Measurements from ENCODE around the gene BBS1. TPM values are rescaled to one million over a fixed set of nuclear protein-coding genes. Genes with fewer than 3 reads are reported as not detected.

The BBS1 gene
- total and polyA plus RNA-seq, 4 donors = 39.8 to 77.1 (median 55.6) TPM

DNA sequence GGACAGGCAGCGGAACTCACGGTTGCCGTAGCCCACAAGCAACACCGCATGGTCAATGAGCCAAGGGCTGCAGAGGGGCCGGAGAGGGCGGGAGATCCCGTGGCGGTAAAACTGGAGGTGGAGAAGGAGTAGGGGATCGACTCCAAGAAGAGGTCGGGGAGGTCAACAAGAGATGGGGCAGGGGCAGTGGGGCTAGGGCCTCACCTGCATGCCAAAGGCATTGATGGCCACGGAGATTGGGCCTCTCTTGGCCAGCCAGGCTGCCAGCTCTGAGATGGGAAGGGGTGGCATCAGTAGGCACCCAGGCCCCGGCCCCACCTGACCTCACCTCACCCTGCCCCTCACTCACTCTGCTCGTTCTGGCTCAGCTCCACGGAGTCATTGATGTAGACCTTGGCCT is 54.1 kb downstream of the BBS1 start:
- Histone ChIP-seq H3K9me3 (ENCODE audit: control insufficient read depth, insufficient read depth, low read length) (no peaks in the 10 kb centered on the region), H3K36me3 (ENCODE audit: control insufficient read depth, insufficient read depth, low read length) (peaks cover 59% of the 10 kb centered on the region), H3K4me1 (ENCODE audit: control insufficient read depth, insufficient read depth, low read length) (peaks cover 14% of the 10 kb centered on the region), H3K27me3 (ENCODE audit: control insufficient read depth, insufficient read depth, low read length) (no peaks in the 10 kb centered on the region), H3K27ac (ENCODE audit: low read depth, low read length) (no peak overlapping the region), H3K4me3 (ENCODE audit: low read depth, low read length) (no peak overlapping the region)
- DNase-seq (ENCODE audit: low read depth in 4 of 6, low spot score in 6 of 6) = no peak
- WGBS (ENCODE audit: insufficient coverage) = 88% methylated on average over 13 of the region's 14 CpGs

DNA sequence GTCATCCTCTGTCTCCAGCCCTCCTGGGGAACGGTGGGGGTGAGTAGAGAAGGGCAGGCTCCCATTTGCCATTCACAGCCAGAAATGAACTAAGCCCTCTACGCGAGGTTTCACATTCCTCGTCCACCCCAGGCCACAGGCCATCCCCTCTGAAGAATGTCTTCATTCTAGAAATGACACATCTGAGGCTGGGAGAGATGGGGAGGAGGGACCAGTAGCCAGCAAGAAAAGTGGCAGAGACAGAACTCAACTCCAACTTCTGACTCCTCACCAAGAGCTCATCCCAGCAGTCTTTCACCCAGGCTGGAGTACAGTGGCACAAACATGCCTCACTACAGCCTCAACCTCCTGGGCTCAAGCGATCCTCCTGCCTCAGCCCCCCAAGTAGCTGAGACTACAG is 54.5 kb downstream of the BBS1 start:
- WGBS (ENCODE audit: insufficient coverage) = 93% methylated on average over 2 of the region's 5 CpGs
- H3K4me1 ChIP-seq (ENCODE audit: control insufficient read depth, insufficient read depth, low read length) = peaks cover 14% of the 10 kb centered on the region
- no peaks in the 10 kb centered on the region for H3K27me3 ChIP-seq (ENCODE audit: control insufficient read depth, insufficient read depth, low read length)
- peaks cover 59% of the 10 kb centered on the region for H3K36me3 ChIP-seq (ENCODE audit: control insufficient read depth, insufficient read depth, low read length)
- no peaks in the 10 kb centered on the region for H3K9me3 ChIP-seq (ENCODE audit: control insufficient read depth, insufficient read depth, low read length)
- H3K27ac ChIP-seq (ENCODE audit: low read depth, low read length) = no peak overlapping the region
- DNase-seq (ENCODE audit: low read depth in 4 of 6, low spot score in 6 of 6) = no peak
- H3K4me3 ChIP-seq (ENCODE audit: low read depth, low read length) = no peak overlapping the region

DNA sequence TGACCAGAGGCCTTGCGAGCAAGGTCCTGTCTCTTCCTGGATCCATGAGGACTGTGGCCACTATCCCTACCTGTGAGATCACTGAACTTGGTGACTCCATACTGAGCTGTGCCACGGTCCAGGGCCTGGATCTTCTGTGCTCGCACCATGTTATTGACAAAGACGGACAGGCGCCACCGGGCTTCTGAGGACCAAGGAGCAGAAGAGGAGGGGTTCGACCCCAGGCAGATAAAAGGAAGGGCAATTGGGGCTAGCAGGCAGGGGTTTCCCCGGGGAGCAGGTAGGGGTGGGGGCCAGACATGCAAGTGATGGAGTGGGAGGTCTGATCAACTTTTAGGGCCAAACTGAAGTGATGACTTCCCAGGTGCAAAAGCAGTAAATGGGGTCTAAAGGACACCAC is 55.8 kb downstream of the BBS1 start:
- 99% methylated on average over 7 of the region's 8 CpGs for WGBS (ENCODE audit: insufficient coverage)
- no peak for DNase-seq (ENCODE audit: low read depth in 4 of 6, low spot score in 6 of 6)
- Histone ChIP-seq H3K4me1 (ENCODE audit: control insufficient read depth, insufficient read depth, low read length) (peaks cover 14% of the 10 kb centered on the region), H3K27ac (ENCODE audit: low read depth, low read length) (no peak overlapping the region), H3K4me3 (ENCODE audit: low read depth, low read length) (no peak overlapping the region), H3K27me3 (ENCODE audit: control insufficient read depth, insufficient read depth, low read length) (no peaks in the 10 kb centered on the region), H3K36me3 (ENCODE audit: control insufficient read depth, insufficient read depth, low read length) (peaks cover 53% of the 10 kb centered on the region), H3K9me3 (ENCODE audit: control insufficient read depth, insufficient read depth, low read length) (no peaks in the 10 kb centered on the region)

DNA sequence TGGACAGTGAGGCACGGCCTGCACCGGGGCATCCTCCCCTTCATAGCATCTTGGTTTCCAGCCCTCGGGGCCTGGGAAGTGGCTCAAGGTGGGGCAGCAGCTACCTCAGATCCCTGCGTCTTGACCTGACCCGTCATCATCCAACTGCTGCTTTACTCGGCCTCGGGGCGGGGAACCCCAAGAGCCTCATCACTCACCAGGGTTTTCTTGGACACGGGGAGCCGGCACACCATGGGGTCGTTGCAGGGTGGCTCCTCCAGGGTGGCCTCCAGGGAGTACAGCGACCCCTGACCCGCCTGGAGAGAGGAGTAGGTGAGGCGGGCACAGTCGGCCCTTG is 57.3 kb downstream of the BBS1 start:
- 48% methylated on average over 13 of the region's 15 CpGs for WGBS (ENCODE audit: insufficient coverage)
- Histone ChIP-seq H3K36me3 (ENCODE audit: control insufficient read depth, insufficient read depth, low read length) (peaks cover 41% of the 10 kb centered on the region), H3K27me3 (ENCODE audit: control insufficient read depth, insufficient read depth, low read length) (no peaks in the 10 kb centered on the region), H3K9me3 (ENCODE audit: control insufficient read depth, insufficient read depth, low read length) (no peaks in the 10 kb centered on the region), H3K4me1 (ENCODE audit: control insufficient read depth, insufficient read depth, low read length) (peaks cover 14% of the 10 kb centered on the region), H3K27ac (ENCODE audit: low read depth, low read length) (no peak overlapping the region), H3K4me3 (ENCODE audit: low read depth, low read length) (peak overlapping the region; percentile 39)
- DNase-seq (ENCODE audit: low read depth in 4 of 6, low spot score in 6 of 6) = no peak

DNA sequence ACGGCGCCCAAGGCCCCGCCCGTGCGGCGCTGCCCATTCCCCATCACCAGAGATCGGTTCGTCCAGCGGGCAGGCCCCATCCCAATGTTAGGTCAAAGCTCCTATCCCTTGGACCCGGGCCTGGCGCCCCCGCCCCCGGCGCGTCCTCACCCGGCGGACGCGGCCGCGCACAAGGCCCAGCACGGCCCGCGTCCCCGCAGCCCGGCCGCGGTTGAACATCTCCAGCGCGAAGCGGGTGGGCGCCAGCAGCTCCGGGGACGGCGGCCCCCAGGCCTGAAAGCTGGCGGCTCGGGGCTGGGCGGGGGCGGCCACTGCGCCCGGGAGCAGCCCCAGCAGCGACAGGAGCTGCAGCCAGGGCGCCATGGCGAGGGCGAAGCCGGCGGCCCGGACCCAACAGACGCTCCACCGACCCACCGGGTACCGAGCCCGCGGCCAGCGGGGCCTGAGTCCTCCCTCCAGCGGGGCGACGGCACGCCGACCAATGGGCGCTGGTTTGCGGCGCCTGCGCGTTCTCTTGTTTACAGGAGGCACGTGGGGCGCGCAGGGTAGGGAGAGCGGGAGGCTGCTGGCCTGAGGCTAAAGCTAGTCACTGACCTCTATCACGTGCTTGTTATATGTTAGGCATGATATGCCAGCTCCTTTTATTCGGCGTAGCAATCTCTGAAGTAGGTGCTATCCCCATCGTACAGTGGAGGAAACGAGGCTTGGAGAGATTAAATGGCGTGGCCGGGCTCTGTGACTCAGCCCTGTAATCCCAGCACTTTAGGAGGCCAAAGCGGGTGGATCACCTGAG is 57.9 kb downstream of the BBS1 start, which contains the start of gene CTSF:
Gene CTSF, minus strand, starts transcription at position 483 of the 793 bp plus-strand sequence. Its CDS starts 120 bp downstream, at position 363.
- Histone ChIP-seq H3K9me3 (ENCODE audit: control insufficient read depth, insufficient read depth, low read length) (no peaks in the 10 kb centered on the region), H3K4me3 (ENCODE audit: low read depth, low read length) (peak within 1 kb of the TSS; percentile 39), H3K36me3 (ENCODE audit: control insufficient read depth, insufficient read depth, low read length) (peaks cover 36% of the 10 kb centered on the region), H3K27me3 (ENCODE audit: control insufficient read depth, insufficient read depth, low read length) (no peaks in the 10 kb centered on the region), H3K4me1 (ENCODE audit: control insufficient read depth, insufficient read depth, low read length) (peaks cover 14% of the 10 kb centered on the region), H3K27ac (ENCODE audit: low read depth, low read length) (no peak within 1 kb of the TSS)
- 4% methylated on average over 77 of the region's 77 CpGs for WGBS (ENCODE audit: insufficient coverage)
- peak; percentile 62 to 94 (median 73) for DNase-seq (ENCODE audit: low read depth in 4 of 6, low spot score in 6 of 6)

DNA sequence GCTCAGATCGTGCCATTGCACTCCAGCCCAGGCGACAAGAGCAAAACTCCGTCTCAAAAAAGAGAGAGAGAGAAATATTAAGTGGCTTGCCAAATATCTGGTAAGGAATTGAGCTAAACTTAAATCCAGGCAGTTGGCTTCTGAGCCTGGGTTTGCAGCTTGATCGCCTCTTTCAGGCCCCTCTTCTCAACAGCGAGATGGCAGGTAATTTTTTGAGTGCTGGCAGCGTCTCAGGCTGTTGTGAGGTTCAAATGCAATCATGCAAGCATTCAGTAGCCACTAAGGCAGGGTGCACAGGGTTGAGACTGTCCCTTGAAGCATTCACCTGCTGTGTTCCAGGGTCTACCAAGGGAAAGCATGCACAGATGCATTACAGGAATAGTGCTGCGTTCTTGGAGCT is 58.6 kb downstream of the BBS1 start:
- DNase-seq (ENCODE audit: low read depth in 4 of 6, low spot score in 6 of 6) = no peak
- no peak overlapping the region for H3K27ac ChIP-seq (ENCODE audit: low read depth, low read length)
- H3K9me3 ChIP-seq (ENCODE audit: control insufficient read depth, insufficient read depth, low read length) = no peaks in the 10 kb centered on the region
- H3K27me3 ChIP-seq (ENCODE audit: control insufficient read depth, insufficient read depth, low read length) = no peaks in the 10 kb centered on the region
- H3K36me3 ChIP-seq (ENCODE audit: control insufficient read depth, insufficient read depth, low read length) = peaks cover 30% of the 10 kb centered on the region
- H3K4me3 ChIP-seq (ENCODE audit: low read depth, low read length) = no peak overlapping the region
- H3K4me1 ChIP-seq (ENCODE audit: control insufficient read depth, insufficient read depth, low read length) = peaks cover 14% of the 10 kb centered on the region
- WGBS (ENCODE audit: insufficient coverage) = 79% methylated on average over 5 of the region's 7 CpGs

DNA sequence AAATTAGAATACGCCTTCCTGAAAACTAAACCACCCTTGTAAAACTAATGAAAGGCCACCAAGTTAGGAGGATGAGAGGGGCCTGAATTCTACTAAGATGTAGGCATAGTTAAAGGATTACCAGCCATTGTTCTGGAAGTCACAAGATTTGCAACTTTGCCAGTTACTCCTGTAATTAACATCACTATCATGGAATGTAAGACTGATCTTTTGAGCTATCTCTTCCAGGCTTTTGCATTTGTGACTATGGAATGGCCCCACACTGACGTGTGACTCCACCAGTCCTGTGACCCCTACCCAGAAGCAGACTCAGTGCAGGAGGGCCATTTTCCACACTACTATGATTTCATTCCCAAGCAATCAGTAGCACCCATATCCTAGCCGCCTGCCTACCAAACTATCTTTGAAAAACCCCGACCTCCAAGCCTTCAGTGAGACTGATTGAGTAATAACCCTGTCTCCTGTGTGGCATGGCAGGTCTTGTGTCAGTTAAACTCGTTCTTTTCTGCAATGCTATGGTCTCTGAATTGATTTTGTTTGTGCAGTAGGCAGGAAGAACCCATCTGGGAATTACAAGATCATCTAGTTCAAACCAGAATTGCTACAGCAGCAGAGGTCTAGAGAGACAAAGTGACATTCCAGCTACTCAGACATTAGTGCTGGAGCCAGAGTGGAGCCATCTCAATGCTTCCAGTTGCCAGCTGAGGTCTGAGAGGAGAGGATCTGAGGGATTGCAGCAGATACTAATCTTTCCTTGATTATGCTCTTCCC is 59.8 kb downstream of the BBS1 start:
- peaks cover 21% of the 10 kb centered on the region for H3K36me3 ChIP-seq (ENCODE audit: control insufficient read depth, insufficient read depth, low read length)
- no peak overlapping the region for H3K27ac ChIP-seq (ENCODE audit: low read depth, low read length)
- no peaks in the 10 kb centered on the region for H3K27me3 ChIP-seq (ENCODE audit: control insufficient read depth, insufficient read depth, low read length)
- H3K9me3 ChIP-seq (ENCODE audit: control insufficient read depth, insufficient read depth, low read length) = no peaks in the 10 kb centered on the region
- no peak for DNase-seq (ENCODE audit: low read depth in 4 of 6, low spot score in 6 of 6)
- peaks cover 14% of the 10 kb centered on the region for H3K4me1 ChIP-seq (ENCODE audit: control insufficient read depth, insufficient read depth, low read length)
- WGBS (ENCODE audit: insufficient coverage) = 0% methylated on average over 1 of the region's 5 CpGs
- no peak overlapping the region for H3K4me3 ChIP-seq (ENCODE audit: low read depth, low read length)

DNA sequence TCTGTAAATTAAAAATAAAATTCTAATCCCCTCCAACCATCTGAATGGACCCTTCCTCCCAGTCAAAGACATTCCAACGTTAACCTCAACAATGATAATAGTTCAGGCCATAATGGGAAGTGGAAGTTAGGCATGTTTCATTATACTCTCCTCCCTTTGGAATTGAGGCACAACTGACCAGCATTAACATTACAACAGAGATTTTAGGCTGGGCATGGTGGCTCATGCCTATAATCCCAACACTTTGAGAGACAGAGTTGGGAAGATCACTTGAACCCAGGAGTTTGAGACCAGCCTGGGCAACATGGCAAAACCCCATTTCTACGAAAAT is 60.4 kb downstream of the BBS1 start:
- DNase-seq (ENCODE audit: low read depth in 4 of 6, low spot score in 6 of 6) = no peak
- no peak overlapping the region for H3K27ac ChIP-seq (ENCODE audit: low read depth, low read length)
- no peaks in the 10 kb centered on the region for H3K9me3 ChIP-seq (ENCODE audit: control insufficient read depth, insufficient read depth, low read length)
- WGBS (ENCODE audit: insufficient coverage) = 83% methylated on average over 1 of the region's 2 CpGs
- peaks cover 14% of the 10 kb centered on the region for H3K4me1 ChIP-seq (ENCODE audit: control insufficient read depth, insufficient read depth, low read length)
- no peak overlapping the region for H3K4me3 ChIP-seq (ENCODE audit: low read depth, low read length)
- no peaks in the 10 kb centered on the region for H3K27me3 ChIP-seq (ENCODE audit: control insufficient read depth, insufficient read depth, low read length)
- peaks cover 16% of the 10 kb centered on the region for H3K36me3 ChIP-seq (ENCODE audit: control insufficient read depth, insufficient read depth, low read length)

DNA sequence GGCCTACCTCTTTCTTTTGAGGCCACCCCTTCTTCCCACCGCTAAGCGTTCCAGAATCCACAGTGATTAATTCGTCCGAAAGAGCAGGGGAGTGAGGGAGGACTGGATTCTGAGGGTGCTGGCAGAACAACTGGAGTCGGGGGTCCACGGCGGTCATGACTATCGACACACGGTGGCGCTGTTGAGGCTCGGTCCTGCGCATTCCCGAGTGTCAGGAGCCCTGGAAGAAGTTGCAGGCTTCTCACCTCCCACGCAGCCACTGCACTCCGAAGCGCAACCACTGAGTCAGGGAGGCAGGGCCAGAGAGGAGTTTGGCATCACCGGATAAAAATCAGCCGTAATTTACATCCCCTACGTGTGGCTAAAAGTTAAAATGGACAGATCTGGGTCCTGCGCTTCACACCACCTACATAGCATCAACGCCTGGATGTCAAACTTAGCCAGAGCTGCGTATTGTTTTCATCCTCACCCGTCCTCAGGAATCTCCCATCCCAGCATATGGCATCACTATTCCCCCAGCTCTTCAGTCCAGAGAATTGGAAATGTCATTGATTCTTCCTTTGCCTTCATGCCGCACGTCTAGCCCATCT is 68.7 kb downstream of the BBS1 start:
- Histone ChIP-seq H3K36me3 (ENCODE audit: control insufficient read depth, insufficient read depth, low read length) (no peaks in the 10 kb centered on the region), H3K27ac (ENCODE audit: low read depth, low read length) (no peak overlapping the region), H3K9me3 (ENCODE audit: control insufficient read depth, insufficient read depth, low read length) (no peaks in the 10 kb centered on the region), H3K4me1 (ENCODE audit: control insufficient read depth, insufficient read depth, low read length) (peaks cover 7% of the 10 kb centered on the region), H3K27me3 (ENCODE audit: control insufficient read depth, insufficient read depth, low read length) (no peaks in the 10 kb centered on the region), H3K4me3 (ENCODE audit: low read depth, low read length) (no peak overlapping the region)
- WGBS (ENCODE audit: insufficient coverage) = 28% methylated on average over 17 of the region's 25 CpGs
- DNase-seq (ENCODE audit: low read depth in 4 of 6, low spot score in 6 of 6) = peak in 5 of 6 donors; percentile 58 to 90 (median 62)
